H1 (cell line): ENCODE data around the gene A2ML1. TPM values are rescaled to one million over a fixed set of nuclear protein-coding genes. Genes with fewer than 3 reads are reported as not detected.

Experiments used
- CTCF ChIA-PET: fragments of 300-600 bp; sonication (Branson Sonifier 250); formaldehyde crosslinking; loops from one replicate; lab custom pipeline; 2021; ENCODE audit not compliant: partially characterized antibody; lab: Charles Lee
- POLR2A ChIA-PET: fragments of 300-600 bp; sonication (Branson Sonifier 250); formaldehyde crosslinking; loops from one replicate; lab custom pipeline; 2021; ENCODE audit warnings: inconsistent platforms; ENCODE audit not compliant: partially characterized antibody; lab: Charles Lee
- DNase-seq, 2 experiments: peaks; one replicate each; pipeline versions ENCODE4 v3.0.0 to v3.0.0-alpha.2; 2010 to 2022; ENCODE audit warnings: low spot score in 2 of 2, low read depth in 1 of 2, mixed read lengths in 1 of 2
- FAIRE-seq: peaks from 2 replicates; lab custom pipeline; 2011; peaks lifted over from hg19 to GRCh38; lab: Jason Lieb, UNC
- H2AFZ ChIP-seq: 2 replicates; pipeline ENCODE4 v1.8.1; 2012; ENCODE audit warnings: low read length, inconsistent platforms
- H2AK5ac ChIP-seq: 2 replicates; pipeline ENCODE4 v1.6.1; 2013; ENCODE audit warnings: low read depth, low read length
- H2BK120ac ChIP-seq: replicated peaks from 2 replicates; pipeline ENCODE3; 2013; ENCODE audit warnings: low read depth, low read length, inconsistent platforms
- H2BK12ac ChIP-seq: 2 replicates; pipeline ENCODE4 v1.6.1; 2013; ENCODE audit warnings: low read depth, low read length
- H2BK15ac ChIP-seq: 2 replicates; pipeline ENCODE4 v1.6.1; 2013; ENCODE audit warnings: low read length
- H2BK20ac ChIP-seq: 2 replicates; pipeline ENCODE4 v1.6.1; 2013; ENCODE audit warnings: low read length
- H2BK5ac ChIP-seq: 2 replicates; pipeline ENCODE4 v1.6.1; 2013; ENCODE audit warnings: low read depth, low read length
- H3K14ac ChIP-seq: 2 replicates; pipeline ENCODE4 v1.6.1; 2013; ENCODE audit warnings: inconsistent platforms; ENCODE audit not compliant: insufficient read length
- H3K18ac ChIP-seq: 2 replicates; pipeline ENCODE4 v1.6.1; 2013; ENCODE audit warnings: low read length; ENCODE audit errors: extremely low read depth
- H3K23ac ChIP-seq: 2 replicates; pipeline ENCODE4 v1.6.1; 2013; ENCODE audit warnings: inconsistent platforms; ENCODE audit not compliant: insufficient read length
- H3K23me2 ChIP-seq: 2 replicates; pipeline ENCODE4 v1.6.1; 2013; ENCODE audit warnings: low read depth, low read length
- H3K27ac ChIP-seq: 2 replicates; pipeline ENCODE4 v1.6.1; 2011; ENCODE audit warnings: low read depth, low read length, inconsistent platforms
- H3K27me3 ChIP-seq, 4 experiments: replicated peaks in 1 of 4; 1 replicate in 1 of 4; 2 replicates in 3 of 4; pipeline versions ENCODE4 v1.6.1 to v1.8.1; 2011 to 2013; ENCODE audit warnings: low read length in 3 of 4, mild to moderate bottlenecking in 3 of 4, inconsistent platforms in 2 of 4, mixed read lengths in 2 of 4, moderate library complexity in 1 of 4; ENCODE audit not compliant: control insufficient read depth in 3 of 4, insufficient read depth in 3 of 4; ENCODE audit errors: extremely low read depth in 1 of 4
- H3K36me3 ChIP-seq, 4 experiments: 2 replicates each; pipeline versions ENCODE4 v1.6.1 to v1.8.1; 2011 to 2013; ENCODE audit warnings: mild to moderate bottlenecking in 4 of 4, low read length in 3 of 4, moderate library complexity in 2 of 4, control low read depth in 1 of 4, inconsistent platforms in 1 of 4; ENCODE audit not compliant: insufficient read depth in 4 of 4, control insufficient read depth in 2 of 4
- H3K4ac ChIP-seq: replicated peaks from 2 replicates; pipeline ENCODE3; 2013; ENCODE audit warnings: low read length, low read depth, mixed read lengths, inconsistent platforms; ENCODE audit not compliant: insufficient read length
- H3K4me1 ChIP-seq, 4 experiments: replicated peaks in 1 of 4; 1 replicate in 1 of 4; 2 replicates in 3 of 4; pipeline versions ENCODE4 v1.6.1 to v1.8.1; 2011 to 2013; ENCODE audit warnings: low read length in 3 of 4, inconsistent platforms in 2 of 4, mixed read lengths in 1 of 4; ENCODE audit not compliant: insufficient read depth in 4 of 4, control insufficient read depth in 3 of 4
- H3K4me2 ChIP-seq, 2 experiments: 2 replicates each; pipeline versions ENCODE4 v1.6.1 to v1.8.1; 2011 to 2013; ENCODE audit warnings: low read depth in 2 of 2, low read length in 2 of 2, control low read depth in 1 of 2, inconsistent platforms in 1 of 2, mild to moderate bottlenecking in 1 of 2; ENCODE audit not compliant: insufficient read depth in 1 of 2
- H3K4me3 ChIP-seq, 4 experiments: fragments of 200-600, 300-600 bp in 1 of 4; sonication (generic), shearing (Covaris generic), sonication (Bioruptor Twin) in 1 of 4; 2 replicates each; pipeline versions ENCODE4 v1.5.1 to v1.8.1; 2011 to 2016; ENCODE audit warnings: low read length in 4 of 4, low read depth in 3 of 4, control low read depth in 2 of 4, inconsistent platforms in 2 of 4, mild to moderate bottlenecking in 2 of 4, mixed read lengths in 1 of 4, moderate library complexity in 1 of 4; ENCODE audit not compliant: insufficient read depth in 2 of 4; ENCODE audit errors: extremely low read depth in 1 of 4
- H3K56ac ChIP-seq: replicated peaks from 2 replicates; pipeline ENCODE3; 2013; ENCODE audit warnings: low read depth, mild to moderate bottlenecking, mixed read lengths, low read length, inconsistent platforms; ENCODE audit not compliant: insufficient read length
- H3K79me1 ChIP-seq: 2 replicates; pipeline ENCODE4 v1.6.1; 2013; ENCODE audit warnings: low read depth, low read length, control low read depth
- H3K79me2 ChIP-seq, 2 experiments: 2 replicates each; pipeline versions ENCODE4 v1.6.1 to v1.8.1; 2012 to 2013; ENCODE audit warnings: low read length in 2 of 2, mild to moderate bottlenecking in 2 of 2, inconsistent platforms in 1 of 2; ENCODE audit not compliant: insufficient read depth in 2 of 2, control insufficient read depth in 1 of 2
- H3K9ac ChIP-seq, 4 experiments: replicated peaks in 1 of 4; 1 replicate in 1 of 4; 2 replicates in 3 of 4; pipeline versions ENCODE4 v1.6.1 to v1.8.1; 2011 to 2013; ENCODE audit warnings: low read depth in 3 of 4, low read length in 3 of 4, control low read depth in 2 of 4, mild to moderate bottlenecking in 2 of 4, moderate library complexity in 2 of 4, inconsistent platforms in 1 of 4; ENCODE audit errors: extremely low read depth in 1 of 4
- H3K9me3 ChIP-seq, 2 experiments: 2 replicates each; pipeline versions ENCODE4 v1.6.1 to v1.8.1; 2012 to 2013; ENCODE audit warnings: mild to moderate bottlenecking in 2 of 2, moderate library complexity in 2 of 2, control low read depth in 1 of 2, inconsistent platforms in 1 of 2, low read depth in 1 of 2, low read length in 1 of 2, mixed read lengths in 1 of 2; ENCODE audit not compliant: insufficient read depth in 2 of 2
- H4K20me1 ChIP-seq, 2 experiments: replicated peaks in 1 of 2; 2 replicates each; pipeline versions ENCODE3 to v1.8.1; 2011 to 2013; ENCODE audit warnings: inconsistent platforms in 2 of 2, low read length in 2 of 2, mild to moderate bottlenecking in 1 of 2; ENCODE audit not compliant: insufficient read depth in 2 of 2, control insufficient read depth in 1 of 2
- H4K5ac ChIP-seq: 2 replicates; pipeline ENCODE4 v1.6.1; 2013; ENCODE audit warnings: low read length, low read depth, mixed read lengths, inconsistent platforms; ENCODE audit not compliant: insufficient read length
- H4K8ac ChIP-seq: 2 replicates; pipeline ENCODE4 v1.8.0; 2013; ENCODE audit warnings: mild to moderate bottlenecking, moderate library complexity, low read length, inconsistent platforms; ENCODE audit not compliant: insufficient read depth; ENCODE audit errors: extremely low read depth
- H4K91ac ChIP-seq: replicated peaks from 2 replicates; pipeline ENCODE3; 2013; ENCODE audit warnings: low read length, mixed read lengths, inconsistent platforms; ENCODE audit not compliant: insufficient read length
- ASH2L ChIP-seq: fragments of 200-600, 300-600 bp; sonication (generic); IDR thresholded peaks from one replicate; pipeline ENCODE4 v1.7.1; 2017; ENCODE audit warnings: low read length
- CHD1 ChIP-seq: IDR thresholded peaks from 2 replicates; pipeline ENCODE4 v1.6.1; 2012; ENCODE audit warnings: low read depth, low read length, improper control_type of control experiment
- EGR1 ChIP-seq: IDR thresholded peaks from 2 replicates; pipeline ENCODE4 v1.6.1; 2011; ENCODE audit warnings: low read depth, low read length, borderline replicate concordance
- NANOG ChIP-seq: IDR thresholded peaks from 2 replicates; pipeline ENCODE4 v1.6.1; 2011; ENCODE audit warnings: low read length, low read depth, mild to moderate bottlenecking, inconsistent platforms; ENCODE audit not compliant: insufficient read depth, poor library complexity, severe bottlenecking
- RAD21 ChIP-seq, 2 experiments: IDR thresholded peaks in 1 of 2; conservative IDR thresholded peaks in 1 of 2; 2 replicates each; pipeline ENCODE4 v1.6.1; 2011; ENCODE audit warnings: low read depth in 2 of 2, low read length in 2 of 2, improper control_type of control experiment in 1 of 2, inconsistent platforms in 1 of 2, mild to moderate bottlenecking in 1 of 2, moderate library complexity in 1 of 2
- SIX5 ChIP-seq: IDR thresholded peaks from 2 replicates; pipeline ENCODE4 v1.6.1; 2011; ENCODE audit warnings: mild to moderate bottlenecking, low read depth, low read length
- WGBS, 2 experiments: shearing (Covaris generic) in 1 of 2; methylation state at CpG; one replicate each; pipeline versions ENCODE4 v1.1.6 to v1.1.7; 2013 to 2015; ENCODE audit warnings: low lambda C conversion rate in 2 of 2, mixed read lengths in 2 of 2, inconsistent platforms in 1 of 2, low coverage in 1 of 2, missing lambda C conversion rate in 1 of 2; ENCODE audit not compliant: insufficient replicate concordance in 2 of 2, insufficient coverage in 1 of 2, insufficient read length in 1 of 2; ENCODE audit errors: extremely low coverage in 1 of 2, missing lambda C conversion rate in 1 of 2; 5-methylcytosine and 5-hydroxymethylcytosine counted together
- polyA plus RNA-seq, 7 experiments: library from polyadenylated mRNA; depleted of rRNA in 3 of 7; stranded (reverse) in 5 of 7; unstranded in 2 of 7; fragments of >200 nt in 5 of 7; fragments of 200-250 nt in 2 of 7; gene quantifications; 1 replicate in 5 of 7; 2 replicates in 1 of 7; 4 replicates in 1 of 7; pipeline versions ENCODE4 v1.2.1 to v1.2.3, GENCODE V29; 2011 to 2013; ENCODE audit warnings: missing spikeins in 2 of 7, mixed read lengths in 2 of 7
- total RNA-seq: library from RNA; stranded (reverse); fragmentation: NEBNext Ultra II Directional; extraction: Animal tissue kit (Norgen Biotek cat#: 25700); gene quantifications from 2 replicates; pipeline ENCODE4 v1.2.1, GENCODE V29; 2021

A2ML1 gene
- total and polyA plus RNA-seq, 2 of the 8 experiments (the other 6 are each of a cell fraction or from before 2014, with no cell fraction given), result 10.2 to 10.3 TPM

GRCh38 chr12:8867786-8868185, 45.4 kb downstream of the A2ML1 start:
- Histone ChIP-seq H4K8ac (no peak overlapping the region), H4K20me1 (no peaks in the 10 kb centered on the region), H3K14ac (no peak overlapping the region), H3K79me2 (no peaks in the 10 kb centered on the region), H4K91ac (no peak overlapping the region), H2BK120ac (no peak overlapping the region), H3K4me3 (no peak overlapping the region), H2AK5ac (no peak overlapping the region), H2AFZ (no peak overlapping the region), H2BK5ac (no peak overlapping the region), H3K18ac (no peak overlapping the region), H3K79me1 (no peaks in the 10 kb centered on the region), H3K36me3 (peaks cover 0 to 4% (median 1%) of the 10 kb centered on the region in 4 experiments; a peak in 2 of 8 replicates), H3K4me2 (no peak overlapping the region), H3K27me3 (no peaks in the 10 kb centered on the region), H3K56ac (no peak overlapping the region), H4K5ac (no peak overlapping the region), H3K4ac (no peak overlapping the region), H3K4me1 (no peaks in the 10 kb centered on the region), H2BK12ac (no peak overlapping the region), H3K27ac (no peak overlapping the region), H3K9ac (no peak overlapping the region), H3K23me2 (no peaks in the 10 kb centered on the region), H2BK20ac (no peak overlapping the region), H3K9me3 (no peaks in the 10 kb centered on the region), H2BK15ac (no peak overlapping the region), H3K23ac (no peak overlapping the region)
- 92% methylated on average over 6 of the region's 6 CpGs; no CpG with 5 or more reads in 1 of the 2 experiments for WGBS, 2 experiments
- ChIA-PET POLR2A (interaction anchor here (0.6 to 2.3 kb wide), 4 partner anchors 11 to 186 kb away, joined by 3 to 10 read pairs (median 4); no protein-coding TSS in a partner anchor), CTCF (interaction anchor here (0.6 to 4.6 kb wide), 6 partner anchors 8 to 187 kb away, joined by 3 to 34 read pairs (median 6); no protein-coding TSS in a partner anchor)
- DNase-seq (no peak), FAIRE-seq (no peak)
- no peak for TF ChIP-seq SIX5
- TF ChIP-seq NANOG, result no peak
- TF ChIP-seq CHD1, result no peak
- TF ChIP-seq EGR1, result no peak
- no peak for TF ChIP-seq RAD21 (IDR thresholded peaks at IDR 0.05 in 1 of 2, conservative IDR thresholded peaks at IDR 0.05 in 1 of 2; ENCODE audit: low read depth in 2 of 2, low read length in 2 of 2)
- TF ChIP-seq ASH2L, result no peak
